Measurements from ENCODE around the gene KLHDC3.
A peak's percentile ranks its signal among the peaks of the same experiment; 100 is the strongest.
"Not testable (repeated sequence)": the region's sequence is repeated elsewhere in the genome, so short reads cannot be mapped to it uniquely, and the experiment has no call there.

Gene KLHDC3

GRCh38 chr6:42988486-42989020, 25.5 kb upstream of the KLHDC3 start:
- peak; percentile 22 for DNase-seq (ENCODE audit: low spot score)

DNA sequence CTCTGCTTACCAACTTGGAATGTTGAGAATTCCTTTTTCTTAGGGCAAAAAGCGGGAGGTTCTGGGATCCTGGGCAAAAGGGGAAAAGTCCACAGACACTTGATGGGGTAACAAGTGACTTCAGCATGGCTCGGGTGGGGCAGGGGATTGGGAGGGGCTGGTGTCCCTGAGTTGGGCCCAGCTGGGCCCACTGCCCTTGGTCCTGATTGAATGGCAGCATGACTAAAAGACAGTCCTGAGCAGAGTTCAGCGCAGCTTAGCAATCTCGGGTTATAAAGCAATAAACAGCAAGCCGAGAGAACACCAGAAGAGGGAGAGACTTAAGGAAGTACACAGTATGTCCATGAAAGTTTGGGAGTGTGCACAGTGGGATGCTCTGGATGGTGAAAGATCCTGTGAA, 24.1 kb upstream of the KLHDC3 start:
- no peak for DNase-seq (ENCODE audit: low spot score)

- no peak for DNase-seq (ENCODE audit: low spot score)
These were observed 20.6 kb upstream of the KLHDC3 start for GRCh38 chr6:42993445-42993844.

DNA sequence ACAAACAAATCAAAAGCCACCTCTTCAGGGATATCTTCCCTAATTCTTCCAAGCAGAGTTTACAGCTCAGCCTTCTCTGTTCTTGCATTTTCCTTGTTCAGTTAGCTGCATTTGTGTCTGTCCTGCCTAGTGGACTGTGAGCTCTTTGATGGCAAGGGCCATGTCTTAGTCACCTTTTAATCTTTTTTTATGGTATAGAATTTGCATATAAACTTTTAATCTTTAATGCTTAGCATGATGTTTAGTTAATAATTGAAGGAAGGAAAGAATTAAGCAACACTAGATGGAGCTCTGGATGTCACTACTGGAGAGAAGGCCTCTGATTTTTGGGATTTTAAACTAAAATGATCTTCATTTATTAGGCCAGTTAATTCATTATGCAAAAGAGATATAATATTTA, 17.5 kb upstream of the KLHDC3 start:
- DNase-seq (ENCODE audit: low spot score) = no peak

DNA sequence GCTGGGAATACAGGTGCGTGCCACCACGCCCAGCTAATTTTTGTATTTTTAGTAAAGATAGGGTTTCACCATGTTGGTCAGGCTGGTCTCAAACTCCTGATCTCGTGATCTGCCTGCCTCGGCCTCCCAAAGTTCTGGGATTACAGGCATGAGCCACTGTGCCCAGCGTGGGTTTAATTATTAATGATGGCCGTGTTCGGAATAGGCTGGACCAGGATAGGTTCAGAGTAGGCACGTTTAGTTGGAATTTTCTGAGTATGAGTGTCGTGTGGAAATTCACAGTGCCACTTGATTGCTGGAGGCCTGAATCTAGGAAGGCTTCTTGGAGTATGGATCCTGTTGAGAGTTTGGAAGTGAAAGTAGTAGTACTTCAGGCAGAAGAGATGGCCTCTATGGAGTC, 15.8 kb upstream of the KLHDC3 start:
- DNase-seq (ENCODE audit: low spot score) = not testable (repeated sequence)

GRCh38 chr6:43001843-43002242, 12.2 kb upstream of the KLHDC3 start:
- DNase-seq (ENCODE audit: low spot score) = no peak

- no peak for DNase-seq (ENCODE audit: low spot score)
These were observed 8.2 kb upstream of the KLHDC3 start for GRCh38 chr6:43005844-43006243.

DNA sequence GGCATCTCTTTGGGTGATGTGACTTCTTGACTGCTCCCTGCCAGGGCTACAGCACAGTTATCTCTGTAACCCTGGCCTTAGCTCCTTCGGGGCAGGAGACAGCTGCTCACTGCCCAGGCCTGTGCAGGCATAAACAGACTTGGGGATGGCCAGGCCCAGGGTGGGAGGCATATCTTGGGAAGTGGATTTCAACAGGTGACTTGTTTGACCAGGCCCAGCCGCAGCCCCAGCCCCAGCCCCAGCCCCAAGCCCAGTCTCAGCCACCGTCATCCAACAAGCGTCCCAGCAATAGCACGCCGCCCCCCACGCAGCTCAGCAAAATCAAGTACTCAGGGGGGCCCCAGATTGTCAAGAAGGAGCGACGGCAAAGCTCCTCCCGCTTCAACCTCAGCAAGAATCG, 7.8 kb upstream of the KLHDC3 start:
- no peak for DNase-seq (ENCODE audit: low spot score)

DNA sequence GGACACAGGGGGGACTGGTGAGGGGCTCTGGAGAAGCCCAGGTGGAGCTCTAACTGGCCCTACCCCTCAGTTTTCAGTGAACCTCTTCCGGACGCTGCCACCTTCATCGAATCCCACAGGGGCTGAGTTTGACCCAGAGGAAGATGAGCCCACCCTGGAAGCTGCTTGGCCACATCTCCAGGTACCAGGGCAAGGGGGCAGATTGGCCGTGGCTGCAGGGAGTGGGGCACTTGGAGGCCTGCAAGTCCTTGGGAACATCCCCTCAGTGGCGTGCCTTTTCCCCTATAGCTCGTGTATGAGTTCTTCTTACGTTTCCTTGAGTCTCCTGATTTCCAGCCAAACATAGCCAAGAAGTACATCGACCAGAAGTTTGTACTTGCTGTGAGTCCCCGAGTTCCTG, 6.9 kb upstream of the KLHDC3 start:
- DNase-seq (ENCODE audit: low spot score) = no peak

GRCh38 chr6:43009124-43009523, 4.9 kb upstream of the KLHDC3 start:
- peak; percentile 33 for DNase-seq (ENCODE audit: low spot score)

GRCh38 chr6:43011207-43011606, 2.8 kb upstream of the KLHDC3 start:
- DNase-seq (ENCODE audit: low spot score) = no peak

- no peak for DNase-seq (ENCODE audit: low spot score)
These were observed 1.7 kb upstream of the KLHDC3 start for GRCh38 chr6:43012364-43012763.

GRCh38 chr6:43013097-43013842, 779 bp upstream of the KLHDC3 start:
- no peak for DNase-seq (ENCODE audit: low spot score)

GRCh38 chr6:43014434-43014909, 423 bp downstream of the KLHDC3 start:
- DNase-seq (ENCODE audit: low spot score) = peak; percentile 62

DNA sequence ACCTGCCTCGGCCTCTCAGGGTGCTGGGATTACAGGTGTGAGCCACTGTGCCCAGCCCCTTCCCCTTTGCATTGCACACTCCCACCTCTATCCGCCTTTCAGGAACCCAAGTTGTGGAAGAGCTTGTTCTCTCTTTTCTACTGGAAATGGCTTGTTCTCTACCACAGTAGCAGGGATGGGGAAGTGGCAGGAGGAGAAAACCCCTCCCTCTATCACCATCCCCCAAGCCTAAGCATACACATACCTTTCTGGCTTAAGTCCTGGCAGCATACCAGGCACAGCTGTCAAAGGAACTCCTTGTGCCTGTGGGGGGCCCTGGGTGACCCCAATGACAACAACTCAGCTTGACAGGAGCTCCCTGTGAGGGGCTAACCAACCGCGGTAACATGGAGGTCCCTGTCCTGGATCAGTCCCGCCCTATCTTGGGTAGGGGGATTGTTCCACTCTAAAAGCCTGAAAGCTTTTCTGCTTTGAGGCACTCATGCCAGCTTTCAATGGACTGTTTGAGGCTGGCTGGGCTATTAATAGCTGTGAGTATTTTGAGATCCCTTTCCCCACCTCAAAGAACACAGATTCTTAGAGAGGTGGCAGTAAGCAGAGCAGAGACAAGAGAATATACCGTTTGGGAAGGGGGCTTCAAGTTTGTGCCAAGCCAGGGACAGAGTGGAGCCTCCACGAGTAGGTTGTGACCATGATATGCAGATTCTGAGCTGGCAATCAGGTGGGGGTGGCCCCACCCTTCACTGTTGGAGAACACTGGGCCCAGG, 2.3 kb downstream of the KLHDC3 start:
- no peak for DNase-seq (ENCODE audit: low spot score)

GRCh38 chr6:43016943-43017334, 2.9 kb downstream of the KLHDC3 start:
- no peak for DNase-seq (ENCODE audit: low spot score)

- no peak for DNase-seq (ENCODE audit: low spot score)
These were observed 5.1 kb downstream of the KLHDC3 start for GRCh38 chr6:43019152-43019551.

DNA sequence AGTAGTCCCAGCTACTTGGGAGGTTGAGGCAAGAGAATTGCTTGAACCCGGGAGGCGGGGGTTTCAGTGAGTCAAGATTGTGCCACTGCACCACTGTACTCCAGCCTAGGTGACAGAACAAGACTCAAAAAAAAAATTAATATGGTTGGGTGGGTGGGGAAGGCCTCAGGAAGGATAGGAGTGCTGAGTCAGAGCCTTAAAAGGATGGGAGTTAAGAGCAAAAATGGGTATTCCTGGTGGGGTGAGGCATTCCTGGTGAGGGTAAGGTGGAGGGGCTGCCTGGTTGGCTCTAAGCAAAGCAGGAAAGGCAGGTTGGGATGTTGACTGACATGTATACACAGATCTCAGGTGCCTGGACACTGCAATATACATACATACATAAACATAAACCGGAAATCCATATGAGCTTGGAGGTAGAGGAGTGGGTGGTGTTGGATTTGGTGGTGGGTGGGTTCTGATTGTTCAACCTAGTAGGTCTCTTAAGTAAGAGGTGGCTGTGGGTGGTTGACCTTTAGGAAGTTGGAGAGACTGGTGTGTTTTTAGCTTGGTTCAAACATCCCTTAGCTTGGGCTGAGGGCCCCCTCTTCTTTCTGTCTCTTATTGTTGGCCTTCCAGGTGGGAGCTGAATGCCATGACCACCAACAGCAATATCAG, 6.1 kb downstream of the KLHDC3 start:
- DNase-seq (ENCODE audit: low spot score) = no peak

DNA sequence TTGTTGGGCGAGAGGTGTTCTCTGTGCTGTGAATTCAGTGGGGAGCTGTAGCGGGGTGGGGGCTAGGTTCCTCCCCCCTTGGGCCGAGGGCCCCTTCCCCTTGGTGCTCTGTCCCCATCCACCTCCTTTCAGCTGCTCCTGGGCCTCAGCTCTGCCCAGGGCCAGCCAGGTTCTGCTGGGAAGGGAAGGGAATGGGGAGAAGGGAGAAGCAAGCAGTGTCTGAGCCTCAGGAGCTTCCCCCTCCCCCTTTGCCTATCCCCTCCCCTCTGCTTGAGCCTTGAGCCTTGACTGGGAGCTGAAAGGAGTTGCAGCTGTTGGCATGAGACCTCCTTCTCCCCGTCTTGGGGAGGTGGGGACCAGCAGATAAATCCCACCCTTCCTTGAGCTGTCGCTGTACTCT, 6.8 kb downstream of the KLHDC3 start:
- peak; percentile 24 for DNase-seq (ENCODE audit: low spot score)

DNA sequence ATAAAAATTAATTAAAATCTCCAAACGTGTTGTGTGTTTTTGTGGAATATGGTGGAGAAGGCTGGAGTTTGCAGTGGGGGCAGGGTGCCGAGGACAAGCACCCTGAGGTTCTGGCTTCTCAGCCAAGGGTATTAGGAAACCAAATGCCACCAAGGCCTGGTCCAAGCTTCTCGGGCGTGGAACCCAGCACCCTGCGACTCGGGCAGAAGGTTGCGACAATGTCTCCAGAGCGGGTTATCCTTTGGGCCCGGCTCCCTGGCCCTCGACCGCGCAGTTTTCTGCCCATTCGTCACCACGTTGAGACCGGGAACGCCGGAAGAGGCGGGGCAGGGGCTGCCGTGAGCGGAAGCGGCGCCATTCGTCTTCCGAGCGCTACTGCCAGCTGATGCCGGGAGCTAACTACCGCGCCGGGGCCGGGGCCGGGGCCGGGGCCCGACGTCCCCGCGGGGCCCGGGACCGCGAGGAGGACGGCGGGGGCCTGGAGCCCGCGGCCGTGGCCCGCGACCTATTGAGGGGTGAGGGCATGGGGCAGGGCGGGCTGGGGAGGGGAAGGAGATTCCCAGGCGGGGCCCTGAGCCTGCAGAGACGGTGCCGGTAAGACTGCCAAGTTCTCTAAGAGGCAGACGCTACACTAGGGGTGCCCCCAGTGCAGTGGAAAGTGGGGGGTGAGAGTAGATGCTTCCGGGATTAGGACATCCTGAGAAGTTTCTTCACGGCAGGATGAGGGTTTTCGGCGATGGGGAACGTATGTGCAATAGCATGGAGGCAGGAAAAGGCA, 7.4 kb downstream of the KLHDC3 start, which contains the start of gene RRP36:
RRP36 (plus strand) TSS at position 354 of the 778 bp plus-strand sequence; CDS start at position 386, 32 bp downstream.
- peak; percentile 92 for DNase-seq (ENCODE audit: low spot score)

DNA sequence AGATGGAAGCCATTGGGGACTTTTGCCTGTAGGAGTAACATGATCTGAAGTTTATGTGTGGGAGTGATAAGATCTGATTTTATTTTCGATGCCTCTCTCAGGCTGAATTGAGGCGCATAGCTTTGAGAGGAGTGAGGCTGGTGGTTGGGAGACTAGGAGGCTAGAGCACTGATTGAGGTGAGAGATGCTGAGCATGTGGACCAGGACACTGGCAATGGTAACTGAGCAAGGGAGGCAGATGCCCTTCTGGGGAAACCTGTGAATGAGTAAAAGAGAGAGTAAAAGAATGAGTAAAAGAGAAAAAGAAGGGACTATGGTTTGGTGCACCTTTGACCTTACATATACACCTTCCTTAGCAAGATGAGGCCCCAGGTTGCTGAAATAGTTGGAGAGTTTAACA, 10.4 kb downstream of the KLHDC3 start:
- no peak for DNase-seq (ENCODE audit: low spot score)

DNA sequence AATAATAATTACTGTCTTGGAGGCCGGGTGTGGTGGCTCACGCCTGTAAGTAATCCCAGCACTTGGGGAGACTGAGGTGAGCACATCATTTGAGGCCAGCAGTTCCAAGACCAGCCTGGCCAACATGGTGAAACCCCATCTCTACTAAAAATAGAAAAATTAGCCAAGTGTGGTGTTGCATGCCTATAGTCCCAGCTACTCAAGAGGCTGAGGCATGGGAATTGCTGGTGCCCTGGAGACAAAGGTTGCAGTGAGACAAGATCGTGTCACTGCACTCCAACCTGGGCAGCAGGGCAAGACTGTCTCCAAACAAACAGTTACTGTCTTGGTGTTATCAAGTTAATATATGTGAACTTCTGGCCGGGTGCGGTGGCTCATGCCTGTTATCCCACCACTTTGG, 12.3 kb downstream of the KLHDC3 start:
- DNase-seq (ENCODE audit: low spot score) = no peak

Measured in GM03348 (cell line).